ENCODE measurements around the gene PLIN3. TPM values are rescaled to one million over a fixed set of nuclear protein-coding genes. Genes with fewer than 3 reads are reported as not detected.

Gene PLIN3
- total and polyA plus RNA-seq, 2 experiments from 2014 or later = 38.0 to 59.9 TPM

DNA sequence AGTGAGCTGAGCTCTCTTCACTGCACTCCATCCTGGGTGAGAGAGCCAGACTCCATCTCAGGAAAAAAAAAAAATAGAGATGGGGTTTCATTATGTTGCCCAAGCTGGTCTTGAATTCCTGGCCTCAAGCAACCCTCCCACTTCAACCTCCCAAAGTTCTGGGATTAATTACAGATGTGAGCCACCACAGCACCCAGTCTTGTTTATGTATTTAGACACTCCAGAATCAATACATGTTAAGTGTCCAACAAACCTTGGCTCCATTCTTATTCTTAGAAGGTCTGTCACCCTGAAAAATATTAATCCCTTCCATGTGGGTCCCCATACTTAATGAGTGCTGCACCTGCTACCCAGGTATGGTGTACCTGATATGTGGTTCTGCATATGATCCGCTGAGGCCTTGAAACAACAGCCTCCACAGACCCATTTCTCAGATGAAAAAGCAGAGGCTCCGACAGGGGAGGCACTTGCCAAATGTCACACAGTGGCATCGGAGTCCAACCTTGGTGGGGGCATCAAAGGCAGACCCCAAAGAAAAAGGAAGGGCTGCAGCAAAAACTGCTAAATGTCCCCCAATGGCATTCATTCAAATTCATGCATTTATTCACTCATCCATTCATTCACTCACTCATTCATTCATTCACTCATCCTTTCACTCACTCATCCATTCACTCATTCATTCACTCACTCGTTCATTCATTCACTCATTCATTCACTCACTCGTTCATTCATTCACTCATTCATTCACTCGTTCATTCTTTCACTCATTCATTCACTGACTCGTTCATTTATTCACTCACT lies 52.6 kb downstream of the PLIN3 start (continued):
- TF ChIP-seq, protein P1, sequence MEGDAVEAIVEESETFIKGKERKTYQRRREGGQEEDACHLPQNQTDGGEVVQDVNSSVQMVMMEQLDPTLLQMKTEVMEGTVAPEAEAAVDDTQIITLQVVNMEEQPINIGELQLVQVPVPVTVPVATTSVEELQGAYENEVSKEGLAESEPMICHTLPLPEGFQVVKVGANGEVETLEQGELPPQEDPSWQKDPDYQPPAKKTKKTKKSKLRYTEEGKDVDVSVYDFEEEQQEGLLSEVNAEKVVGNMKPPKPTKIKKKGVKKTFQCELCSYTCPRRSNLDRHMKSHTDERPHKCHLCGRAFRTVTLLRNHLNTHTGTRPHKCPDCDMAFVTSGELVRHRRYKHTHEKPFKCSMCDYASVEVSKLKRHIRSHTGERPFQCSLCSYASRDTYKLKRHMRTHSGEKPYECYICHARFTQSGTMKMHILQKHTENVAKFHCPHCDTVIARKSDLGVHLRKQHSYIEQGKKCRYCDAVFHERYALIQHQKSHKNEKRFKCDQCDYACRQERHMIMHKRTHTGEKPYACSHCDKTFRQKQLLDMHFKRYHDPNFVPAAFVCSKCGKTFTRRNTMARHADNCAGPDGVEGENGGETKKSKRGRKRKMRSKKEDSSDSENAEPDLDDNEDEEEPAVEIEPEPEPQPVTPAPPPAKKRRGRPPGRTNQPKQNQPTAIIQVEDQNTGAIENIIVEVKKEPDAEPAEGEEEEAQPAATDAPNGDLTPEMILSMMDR (conservative IDR thresholded peaks at IDR 0.05; ENCODE audit: low read depth in 2 of 2) = no peak
- TF ChIP-seq CREB1 (CRISPR knock-in tag; IDR thresholded peaks at IDR 0.05; ENCODE audit: low read depth) = no peak
- no peak for TF ChIP-seq POLR2AphosphoS5 (IDR thresholded peaks at IDR 0.05; ENCODE audit: low read depth)
- no peak for TF ChIP-seq ZNF331 (CRISPR knock-in tag; IDR thresholded peaks at IDR 0.05; ENCODE audit: low read depth)
- TF ChIP-seq, protein P2, sequence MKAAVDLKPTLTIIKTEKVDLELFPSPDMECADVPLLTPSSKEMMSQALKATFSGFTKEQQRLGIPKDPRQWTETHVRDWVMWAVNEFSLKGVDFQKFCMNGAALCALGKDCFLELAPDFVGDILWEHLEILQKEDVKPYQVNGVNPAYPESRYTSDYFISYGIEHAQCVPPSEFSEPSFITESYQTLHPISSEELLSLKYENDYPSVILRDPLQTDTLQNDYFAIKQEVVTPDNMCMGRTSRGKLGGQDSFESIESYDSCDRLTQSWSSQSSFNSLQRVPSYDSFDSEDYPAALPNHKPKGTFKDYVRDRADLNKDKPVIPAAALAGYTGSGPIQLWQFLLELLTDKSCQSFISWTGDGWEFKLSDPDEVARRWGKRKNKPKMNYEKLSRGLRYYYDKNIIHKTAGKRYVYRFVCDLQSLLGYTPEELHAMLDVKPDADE (IDR thresholded peaks at IDR 0.05) = no peak
- no peak for TF ChIP-seq ZNF114 (CRISPR knock-in tag; IDR thresholded peaks at IDR 0.05)
- no peak for TF ChIP-seq EZH2 (IDR thresholded peaks at IDR 0.05; ENCODE audit: low read depth, unreplicated experiment)
- no peak for TF ChIP-seq EZH2phosphoT487 (IDR thresholded peaks at IDR 0.05; ENCODE audit: unreplicated experiment)
- no peak for TF ChIP-seq STAT1 (IDR thresholded peaks at IDR 0.05; ENCODE audit: unreplicated experiment)

DNA sequence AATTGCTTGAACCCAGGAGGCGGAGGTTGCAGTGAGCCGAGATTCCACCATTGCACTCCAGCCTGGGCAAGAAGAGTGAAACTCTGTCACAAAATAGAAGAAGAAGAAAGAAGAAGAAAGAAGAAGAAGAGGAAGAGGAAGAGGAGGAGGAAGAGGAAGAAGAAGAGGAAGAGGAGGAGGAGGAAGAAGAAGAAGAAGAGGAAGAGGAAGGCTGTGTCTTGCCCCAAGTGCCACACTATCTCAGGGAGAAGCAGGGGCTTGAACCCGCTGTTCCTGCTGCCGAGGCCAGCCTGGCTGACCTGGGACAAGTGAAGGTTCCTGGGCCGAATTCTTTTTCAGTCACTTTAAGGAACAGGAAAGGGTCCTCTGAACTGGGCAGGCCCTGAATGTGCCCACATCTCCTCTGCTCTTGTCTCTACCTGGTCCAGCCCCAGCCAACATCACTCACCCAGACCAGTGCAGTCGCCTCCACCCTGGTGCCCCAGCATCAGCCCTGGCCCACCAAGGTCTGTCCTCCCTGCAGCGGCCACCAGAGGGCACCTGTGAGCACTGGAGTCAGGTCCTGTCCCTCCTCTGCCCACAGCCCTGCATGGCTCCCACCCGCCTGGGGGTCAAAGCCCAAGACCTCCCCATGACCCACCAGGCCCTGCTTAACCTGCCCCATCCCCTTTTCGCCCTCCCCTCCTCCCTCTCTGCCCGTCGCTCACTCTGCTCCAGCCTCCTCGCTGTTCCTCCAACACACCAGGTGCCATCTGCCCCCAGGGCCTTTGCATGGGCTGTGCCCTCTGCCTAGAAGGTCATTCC lies 55.9 kb downstream of the PLIN3 start:
- no peak overlapping the region for H3K27ac Mint-ChIP-seq
- peaks cover 12% of the 10 kb centered on the region for H3K9me3 Mint-ChIP-seq
- no peaks in the 10 kb centered on the region for H4K20me1 ChIP-seq (replicated peaks; ENCODE audit: insufficient read depth)
- peaks cover 5% of the 10 kb centered on the region; the same call in 1 of the 2 replicates for H3K9me2 ChIP-seq (ENCODE audit: insufficient read depth)
- no peaks in the 10 kb centered on the region; the same call in 2 of the 3 replicates for H3K4me1 Mint-ChIP-seq
- no peak overlapping the region for H2AFZ ChIP-seq
- H3K4me1 ChIP-seq (ENCODE audit: insufficient read depth) = no peaks in the 10 kb centered on the region
- no peaks in the 10 kb centered on the region for H3K36me3 ChIP-seq (ENCODE audit: insufficient read depth)
- ATAC-seq (peak; percentile 76), DNase-seq (ENCODE audit: low spot score) (peak; percentile 75)
- H3F3A ChIP-seq (replicated peaks; ENCODE audit: low read depth) = peaks cover 2% of the 10 kb centered on the region; the same call in 1 of the 2 replicates
- no peak overlapping the region for H3K4me3 Mint-ChIP-seq
- no peaks in the 10 kb centered on the region for H3K79me2 ChIP-seq (replicated peaks; ENCODE audit: insufficient read depth)
- H3K27me3 Mint-ChIP-seq (ENCODE audit: insufficient read depth, low read depth, poor library complexity) = peaks cover 29% of the 10 kb centered on the region
- H3K27ac ChIP-seq (ENCODE audit: low read depth) = no peak overlapping the region
- H3K27me3 ChIP-seq (ENCODE audit: insufficient read depth) = peaks cover under 1% of the 10 kb centered on the region; the same call in 1 of the 2 replicates
- peaks cover 4% of the 10 kb centered on the region; the same call in 2 of the 3 replicates for H3K36me3 Mint-ChIP-seq (ENCODE audit: low read depth)
- no peak overlapping the region for H3K4me3 ChIP-seq
- TF ChIP-seq POLR2AphosphoS5 (IDR thresholded peaks at IDR 0.05; ENCODE audit: low read depth) = no peak
- TF ChIP-seq, protein P1 (conservative IDR thresholded peaks at IDR 0.05; ENCODE audit: low read depth in 2 of 2) = peak; percentile 72 to 93
- H3K4me2 ChIP-seq = no peak overlapping the region

Data from GM23338 (cell line).